H9 (cell line): ENCODE measurements around the gene USP47. TPM values are rescaled to one million over a fixed set of nuclear protein-coding genes. Genes with fewer than 3 reads are reported as not detected.

Experiments
- DNase-seq: peaks from one replicate; pipeline ENCODE4 v3.0.0-alpha.2; 2017
- H2AFZ ChIP-seq: one replicate; pipeline ENCODE4 v1.6.1; 2013; ENCODE audit warnings: mild to moderate bottlenecking, low read length, control low read depth, moderate library complexity
- H2AK5ac ChIP-seq: 2 replicates; pipeline ENCODE4 v1.6.1; 2013; ENCODE audit warnings: low read length, control low read depth, mixed read lengths; ENCODE audit not compliant: insufficient read length
- H2BK120ac ChIP-seq: one replicate; pipeline ENCODE4 v1.6.1; 2013; ENCODE audit warnings: low read depth, mild to moderate bottlenecking, low read length, control low read depth, inconsistent platforms; ENCODE audit not compliant: poor library complexity, severe bottlenecking
- H2BK12ac ChIP-seq: 2 replicates; pipeline ENCODE4 v1.6.1; 2013; ENCODE audit warnings: low read length, control low read depth, mixed read lengths, low read depth; ENCODE audit not compliant: insufficient read length
- H2BK15ac ChIP-seq: 2 replicates; pipeline ENCODE4 v1.6.1; 2013; ENCODE audit warnings: low read depth, low read length, control low read depth
- H2BK20ac ChIP-seq: one replicate; pipeline ENCODE4 v1.6.1; 2013; ENCODE audit warnings: low read depth, mild to moderate bottlenecking, low read length, control low read depth, inconsistent platforms; ENCODE audit not compliant: poor library complexity, severe bottlenecking
- H2BK5ac ChIP-seq: 2 replicates; pipeline ENCODE4 v1.6.1; 2013; ENCODE audit warnings: low read length, control low read depth, mixed read lengths; ENCODE audit not compliant: insufficient read length
- H3K14ac ChIP-seq: 2 replicates; pipeline ENCODE4 v1.6.1; 2013; ENCODE audit warnings: low read length, control low read depth; ENCODE audit not compliant: insufficient read depth
- H3K18ac ChIP-seq: 2 replicates; pipeline ENCODE4 v1.6.1; 2013; ENCODE audit warnings: low read depth, mild to moderate bottlenecking, mixed read lengths, low read length, control low read depth; ENCODE audit not compliant: insufficient read length
- H3K23ac ChIP-seq: 2 replicates; pipeline ENCODE4 v1.6.1; 2013; ENCODE audit warnings: low read length, control low read depth, mixed read lengths, low read depth; ENCODE audit not compliant: insufficient read length
- H3K23me2 ChIP-seq: 2 replicates; pipeline ENCODE4 v1.6.1; 2013; ENCODE audit warnings: low read depth, mild to moderate bottlenecking, mixed read lengths, low read length, control low read depth; ENCODE audit not compliant: insufficient read length, poor library complexity, severe bottlenecking
- H3K27ac ChIP-seq: 2 replicates; pipeline ENCODE4 v1.5.1; 2013; ENCODE audit warnings: low read length, control low read depth, mixed read lengths, low read depth; ENCODE audit not compliant: insufficient read length
- H3K27me3 ChIP-seq: 2 replicates; pipeline ENCODE4 v1.6.1; 2013; ENCODE audit warnings: low read length, control low read depth, inconsistent platforms; ENCODE audit not compliant: insufficient read depth
- H3K4ac ChIP-seq: 2 replicates; pipeline ENCODE4 v1.6.1; 2013; ENCODE audit warnings: low read depth, mild to moderate bottlenecking, control low read depth, inconsistent platforms, low read length, moderate library complexity
- H3K4me1 ChIP-seq: 2 replicates; pipeline ENCODE4 v1.6.1; 2013; ENCODE audit warnings: low read length, control low read depth, inconsistent platforms; ENCODE audit not compliant: insufficient read depth
- H3K4me2 ChIP-seq: 2 replicates; pipeline ENCODE4 v1.6.1; 2013; ENCODE audit warnings: low read length, control low read depth, mixed read lengths; ENCODE audit not compliant: insufficient read length, insufficient read depth
- H3K56ac ChIP-seq: 2 replicates; pipeline ENCODE4 v1.6.1; 2013; ENCODE audit warnings: low read depth, mild to moderate bottlenecking, mixed read lengths, low read length, control low read depth; ENCODE audit not compliant: insufficient read length
- H3K79me1 ChIP-seq: 2 replicates; pipeline ENCODE4 v1.6.1; 2013; ENCODE audit warnings: low read depth, mild to moderate bottlenecking, moderate library complexity, low read length, control low read depth, inconsistent platforms; ENCODE audit not compliant: insufficient read depth, poor library complexity, severe bottlenecking
- H3K79me2 ChIP-seq: 2 replicates; pipeline ENCODE4 v1.6.1; 2013; ENCODE audit warnings: low read length, control low read depth, inconsistent platforms; ENCODE audit not compliant: insufficient read depth
- H3K9ac ChIP-seq: 2 replicates; pipeline ENCODE4 v1.6.1; 2013; ENCODE audit warnings: low read length, control low read depth, mixed read lengths; ENCODE audit not compliant: insufficient read length; ENCODE audit errors: extremely low read depth
- H3K9me3 ChIP-seq: one replicate; pipeline ENCODE4 v1.6.1; 2013; ENCODE audit warnings: low read depth, low read length, inconsistent platforms; ENCODE audit not compliant: control insufficient read depth
- H3T11ph ChIP-seq: one replicate; pipeline ENCODE4 v1.6.1; 2013; ENCODE audit warnings: mild to moderate bottlenecking, low read length, control low read depth, inconsistent platforms
- H4K20me1 ChIP-seq: one replicate; pipeline ENCODE4 v1.6.1; 2013; ENCODE audit not compliant: control insufficient read depth, insufficient read length, insufficient read depth
- H4K5ac ChIP-seq: 2 replicates; pipeline ENCODE4 v1.6.1; 2013; ENCODE audit warnings: low read depth, mild to moderate bottlenecking, mixed read lengths, low read length, control low read depth; ENCODE audit not compliant: insufficient read length
- H4K8ac ChIP-seq: replicated peaks from 2 replicates; pipeline ENCODE4 v1.6.1; 2013; ENCODE audit warnings: low read length, control low read depth, mixed read lengths, low read depth; ENCODE audit not compliant: insufficient read length
- H4K91ac ChIP-seq: 2 replicates; pipeline ENCODE4 v1.6.1; 2013; ENCODE audit warnings: low read depth, mild to moderate bottlenecking, moderate library complexity, mixed read lengths, low read length, control low read depth; ENCODE audit not compliant: insufficient read length
- H3K27ac Mint-ChIP-seq, 3 experiments: 2 replicates in 2 of 3; 3 replicates in 1 of 3; pipeline ENCODE4 v1.8.0; 2020 to 2021; ENCODE audit warnings: mixed read lengths in 3 of 3, mild to moderate bottlenecking in 1 of 3, moderate library complexity in 1 of 3
- H3K27me3 Mint-ChIP-seq: 2 replicates; pipeline ENCODE4 v1.8.0; 2021; ENCODE audit warnings: low read depth, mild to moderate bottlenecking, moderate library complexity, mixed read lengths
- H3K36me3 Mint-ChIP-seq, 3 experiments: 2 replicates in 2 of 3; 3 replicates in 1 of 3; pipeline ENCODE4 v1.8.0; 2020 to 2021; ENCODE audit warnings: low read depth in 3 of 3, mixed read lengths in 3 of 3; ENCODE audit not compliant: insufficient read depth in 1 of 3
- H3K4me1 Mint-ChIP-seq, 2 experiments: 2 replicates each; pipeline ENCODE4 v1.8.0; 2020; ENCODE audit warnings: mixed read lengths in 2 of 2
- H3K4me3 Mint-ChIP-seq, 2 experiments: 2 replicates in 1 of 2; 3 replicates in 1 of 2; pipeline ENCODE4 v1.8.0; 2020 to 2021; ENCODE audit warnings: mild to moderate bottlenecking in 2 of 2, mixed read lengths in 2 of 2, moderate library complexity in 1 of 2
- H3K9me3 Mint-ChIP-seq, 2 experiments: 2 replicates in 1 of 2; 3 replicates in 1 of 2; pipeline ENCODE4 v1.8.0; 2020; ENCODE audit warnings: mild to moderate bottlenecking in 2 of 2, mixed read lengths in 2 of 2, moderate library complexity in 1 of 2
- CTCF ChIP-seq: fragments of 200-600 bp; sonication (generic); conservative IDR thresholded peaks from 3 replicates; pipeline ENCODE4 v1.8.0; 2021; ENCODE audit warnings: antibody characterized with exemption, mild to moderate bottlenecking
- WGBS: extraction: QIAGEN DNeasy Blood & Tissue Kit; methylation state at CpG from one replicate; pipeline ENCODE4 v1.1.7; 2013; ENCODE audit warnings: missing lambda C conversion rate, low lambda C conversion rate, mixed read lengths; ENCODE audit not compliant: insufficient read length; ENCODE audit errors: extremely low coverage; 5-methylcytosine and 5-hydroxymethylcytosine counted together
- total RNA-seq: library from RNA; stranded (reverse); gene quantifications from 2 replicates; pipeline ENCODE4 v1.2.1, GENCODE V29; 2021

Gene USP47
- total RNA-seq, 1 experiment from 2014 or later = 26.7 TPM

- Histone ChIP-seq H3K79me1 (no peaks in the 10 kb centered on the region), H3K79me2 (no peaks in the 10 kb centered on the region), H3K27ac (no peak overlapping the region), H2BK12ac (no peak overlapping the region), H3K4me2 (no peak overlapping the region), H2BK120ac (no peak overlapping the region), H3K4me1 (no peaks in the 10 kb centered on the region), H2BK5ac (no peak overlapping the region), H3T11ph (no peak overlapping the region), H3K9ac (no peak overlapping the region), H2AFZ (no peak overlapping the region), H4K20me1 (no peaks in the 10 kb centered on the region), H2BK20ac (no peak overlapping the region), H4K91ac (no peak overlapping the region), H4K5ac (no peak overlapping the region), H2BK15ac (no peak overlapping the region), H3K56ac (no peak overlapping the region), H3K9me3 (no peaks in the 10 kb centered on the region), H2AK5ac (no peak overlapping the region), H3K14ac (no peak overlapping the region), H3K27me3 (no peaks in the 10 kb centered on the region), H3K4ac (no peak overlapping the region), H3K23ac (no peak overlapping the region), H3K23me2 (no peaks in the 10 kb centered on the region), H4K8ac (no peak overlapping the region), H3K18ac (no peak overlapping the region)
- Mint-ChIP-seq H3K27ac (no peak overlapping the region), H3K27me3 (no peaks in the 10 kb centered on the region), H3K9me3 (peaks cover 0 to 3% of the 10 kb centered on the region in 2 experiments; a peak in 2 of 5 replicates), H3K4me1 (0 out of 4 replicates have a peak, but pooled peaks cover 0 to 3% of the 10 kb centered on the region in 2 experiments), H3K36me3 (no peaks in the 10 kb centered on the region), H3K4me3 (no peak overlapping the region)
- no peak for DNase-seq
- no peak for TF ChIP-seq CTCF
- no CpG with 5 or more reads among the region's 8 CpGs for WGBS
These were observed 33.7 kb upstream of the USP47 start for GRCh38 chr11:11807811-11808782.
